ENCODE results near the gene CDH23.

DNA sequence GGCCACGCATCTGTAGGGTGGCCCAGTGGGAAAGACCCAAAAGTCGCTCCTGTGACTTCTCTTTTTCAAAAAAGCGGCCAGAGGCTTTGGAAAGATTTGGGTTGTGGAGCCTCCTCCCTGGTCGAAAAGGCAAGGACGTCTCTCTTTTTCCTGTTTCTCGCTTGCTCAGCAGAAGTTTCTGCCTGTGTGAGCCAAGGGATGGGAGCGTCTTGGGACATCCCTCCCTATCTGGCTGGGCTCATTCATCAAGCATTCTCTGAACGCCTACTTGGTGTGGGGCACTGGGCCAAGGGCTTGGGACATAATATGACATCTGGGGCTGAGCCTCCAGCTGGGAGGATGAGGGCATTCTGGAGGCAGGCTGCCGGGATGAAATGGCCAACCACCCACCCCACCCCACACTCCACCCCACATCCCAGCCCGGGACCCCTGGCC lies 201.9 kb downstream of the CDH23 start:
- peak in 1 of 4 donors; percentile 5 for TF ChIP-seq POLR2A (IDR thresholded peaks at IDR 0.05)
- TF ChIP-seq, protein P1, sequence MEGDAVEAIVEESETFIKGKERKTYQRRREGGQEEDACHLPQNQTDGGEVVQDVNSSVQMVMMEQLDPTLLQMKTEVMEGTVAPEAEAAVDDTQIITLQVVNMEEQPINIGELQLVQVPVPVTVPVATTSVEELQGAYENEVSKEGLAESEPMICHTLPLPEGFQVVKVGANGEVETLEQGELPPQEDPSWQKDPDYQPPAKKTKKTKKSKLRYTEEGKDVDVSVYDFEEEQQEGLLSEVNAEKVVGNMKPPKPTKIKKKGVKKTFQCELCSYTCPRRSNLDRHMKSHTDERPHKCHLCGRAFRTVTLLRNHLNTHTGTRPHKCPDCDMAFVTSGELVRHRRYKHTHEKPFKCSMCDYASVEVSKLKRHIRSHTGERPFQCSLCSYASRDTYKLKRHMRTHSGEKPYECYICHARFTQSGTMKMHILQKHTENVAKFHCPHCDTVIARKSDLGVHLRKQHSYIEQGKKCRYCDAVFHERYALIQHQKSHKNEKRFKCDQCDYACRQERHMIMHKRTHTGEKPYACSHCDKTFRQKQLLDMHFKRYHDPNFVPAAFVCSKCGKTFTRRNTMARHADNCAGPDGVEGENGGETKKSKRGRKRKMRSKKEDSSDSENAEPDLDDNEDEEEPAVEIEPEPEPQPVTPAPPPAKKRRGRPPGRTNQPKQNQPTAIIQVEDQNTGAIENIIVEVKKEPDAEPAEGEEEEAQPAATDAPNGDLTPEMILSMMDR (IDR thresholded peaks at IDR 0.05), result no peak

All from upper lobe of left lung (tissue), 4 donors.